GM19463 (cell line): ENCODE measurements around the gene TPSG1.

Source experiments
- ATAC-seq: cut with Tn5 transposase; IDR thresholded peaks from one replicate; pipeline ENCODE4 v1.9.1; 2021; ENCODE audit warnings: mild to moderate bottlenecking, moderate library complexity; ENCODE audit not compliant: unreplicated experiment

The TPSG1 gene

GRCh38 chr16:1217526-1217925, 7.5 kb downstream of the TPSG1 start:
- ATAC-seq: no peak

- ATAC-seq: no peak
Measured at GRCh38 chr16:1216681-1217400, 8.2 kb downstream of the TPSG1 start.

- ATAC-seq: no peak
Measured at GRCh38 chr16:1216296-1216619, 8.8 kb downstream of the TPSG1 start.

- no peak for ATAC-seq
Measured at GRCh38 chr16:1215574-1216295, 9.3 kb downstream of the TPSG1 start.

- ATAC-seq: no peak
Measured at GRCh38 chr16:1214719-1215118, 10.3 kb downstream of the TPSG1 start.

GRCh38 chr16:1213796-1214372, 11.2 kb downstream of the TPSG1 start:
- ATAC-seq: no peak

- ATAC-seq: no peak
Measured at GRCh38 chr16:1213231-1213630, 11.8 kb downstream of the TPSG1 start.

- no peak for ATAC-seq
Measured at GRCh38 chr16:1212616-1213194, 12.4 kb downstream of the TPSG1 start.

GRCh38 chr16:1211451-1212268, 13.4 kb downstream of the TPSG1 start:
- ATAC-seq: no peak

GRCh38 chr16:1210461-1210860, 14.6 kb downstream of the TPSG1 start:
- ATAC-seq: no peak

GRCh38 chr16:1209081-1209480, 16.0 kb downstream of the TPSG1 start:
- ATAC-seq: no peak

- ATAC-seq: no peak
Measured at GRCh38 chr16:1208239-1208830, 16.7 kb downstream of the TPSG1 start.

- no peak for ATAC-seq
Measured at GRCh38 chr16:1206786-1207185, 18.3 kb downstream of the TPSG1 start.

GRCh38 chr16:1206326-1206725, 18.7 kb downstream of the TPSG1 start:
- ATAC-seq: no peak

- ATAC-seq: no peak
Measured at GRCh38 chr16:1204933-1205332, 20.1 kb downstream of the TPSG1 start.

- ATAC-seq: no peak
Measured at GRCh38 chr16:1202274-1202673, 22.8 kb downstream of the TPSG1 start.

GRCh38 chr16:1201444-1201843, 23.6 kb downstream of the TPSG1 start:
- ATAC-seq: no peak

- no peak for ATAC-seq
Measured at GRCh38 chr16:1200014-1200627, 24.9 kb downstream of the TPSG1 start.

- no peak for ATAC-seq
Measured at GRCh38 chr16:1199347-1200013, 25.6 kb downstream of the TPSG1 start.
